GM19043 (cell line): ENCODE measurements around the gene FBXO40.
"Not testable (repeated sequence)": the region's sequence is repeated elsewhere in the genome, so short reads cannot be mapped to it uniquely, and the experiment has no call there.

Source experiments
- ATAC-seq: cut with Tn5 transposase; IDR thresholded peaks from one replicate; pipeline ENCODE4 v1.9.1; 2021; ENCODE audit warnings: low read depth; ENCODE audit not compliant: unreplicated experiment

The FBXO40 gene

GRCh38 chr3:121592856-121593702, at the start of gene FBXO40:
FBXO40 (plus strand) TSS chr3:121593379; CDS start chr3:121620576, 27,197 bp downstream.
- ATAC-seq, result no peak

- ATAC-seq, result no peak
These were observed 48.1 kb upstream of the FBXO40 start for GRCh38 chr3:121545049-121545573.

GRCh38 chr3:121545574-121546455, 47.4 kb upstream of the FBXO40 start, which contains the start of gene POLQ:
POLQ (minus strand) TSS chr3:121545988; CDS start chr3:121545877, 111 bp downstream.
- ATAC-seq, result peak; percentile 80

- ATAC-seq, result no peak
These were observed 40.8 kb upstream of the FBXO40 start for GRCh38 chr3:121552379-121552778.

- ATAC-seq, result no peak
These were observed 40.4 kb upstream of the FBXO40 start for GRCh38 chr3:121552797-121553196.

- ATAC-seq, result no peak
These were observed 35.7 kb upstream of the FBXO40 start for GRCh38 chr3:121557426-121557934.

GRCh38 chr3:121562148-121562547, 31.0 kb upstream of the FBXO40 start:
- no peak for ATAC-seq

- ATAC-seq, result no peak
These were observed 26.4 kb upstream of the FBXO40 start for GRCh38 chr3:121566773-121567172.

GRCh38 chr3:121567649-121568048, 25.5 kb upstream of the FBXO40 start, which contains the start of gene ARGFX:
ARGFX (plus strand) TSS chr3:121567949; CDS start chr3:121570714, 2,765 bp downstream.
- ATAC-seq, result no peak

GRCh38 chr3:121574449-121574848, 18.7 kb upstream of the FBXO40 start:
- ATAC-seq, result no peak

GRCh38 chr3:121581691-121582090, 11.5 kb upstream of the FBXO40 start:
- ATAC-seq, result no peak

- ATAC-seq, result no peak
These were observed 8.8 kb upstream of the FBXO40 start for GRCh38 chr3:121584418-121584817.

- not testable (repeated sequence) for ATAC-seq
These were observed 627 bp downstream of the FBXO40 start for GRCh38 chr3:121593806-121594205.

- ATAC-seq, result no peak
These were observed 1.7 kb downstream of the FBXO40 start for GRCh38 chr3:121594850-121595249.

- no peak for ATAC-seq
These were observed 2.7 kb downstream of the FBXO40 start for GRCh38 chr3:121595765-121596406.

- no peak for ATAC-seq
These were observed 5.4 kb downstream of the FBXO40 start for GRCh38 chr3:121598564-121598963.

- ATAC-seq, result not testable (repeated sequence)
These were observed 6.7 kb downstream of the FBXO40 start for GRCh38 chr3:121599900-121600299.

GRCh38 chr3:121601212-121601812, 8.1 kb downstream of the FBXO40 start:
- no peak for ATAC-seq

- no peak for ATAC-seq
These were observed 11.6 kb downstream of the FBXO40 start for GRCh38 chr3:121604759-121605158.

GRCh38 chr3:121606106-121606505, 12.9 kb downstream of the FBXO40 start:
- ATAC-seq, result no peak
